Activated T-cell treated with anti-CD3 and anti-CD28 coated beads, Interleukin-2, amount 50 U/mL, for 72 hours (primary cell): ENCODE results near the gene TMEM119. TPM values are rescaled to one million over a fixed set of nuclear protein-coding genes. Genes with fewer than 3 reads are reported as not detected.
"Not testable (repeated sequence)": the region's sequence is repeated elsewhere in the genome, so short reads cannot be mapped to it uniquely, and the experiment has no call there.

Experiments
- ATAC-seq, 2 donors: fragments of 150-1000 bp; cut with Tn5 transposase; replicated peaks in 1 of 2; 2 replicates each; pipeline ENCODE4 v1.10.0; 2021; ENCODE audit warnings: moderate library complexity in 2 of 2, mild to moderate bottlenecking in 1 of 2
- DNase-seq, 2 donors: peaks; one replicate each; pipeline ENCODE4 v3.0.0; 2021 to 2022; ENCODE audit warnings: mixed read lengths in 1 of 2
- H3K27ac Mint-ChIP-seq: one replicate; pipeline ENCODE4 v1.8.0; 2022; ENCODE audit warnings: mild to moderate bottlenecking, moderate library complexity, mixed read lengths
- H3K27me3 Mint-ChIP-seq: one replicate; pipeline ENCODE4 v1.8.0; 2022; ENCODE audit warnings: low read depth, mixed read lengths
- H3K36me3 Mint-ChIP-seq, 2 donors: one replicate each; pipeline ENCODE4 v1.8.0; 2022; ENCODE audit warnings: mixed read lengths in 2 of 2, mild to moderate bottlenecking in 1 of 2; ENCODE audit not compliant: insufficient read depth in 2 of 2
- H3K4me1 Mint-ChIP-seq: one replicate; pipeline ENCODE4 v1.8.0; 2022; ENCODE audit warnings: low read depth, mixed read lengths
- H3K4me3 Mint-ChIP-seq, 2 donors: one replicate each; pipeline ENCODE4 v1.8.0; 2022; ENCODE audit warnings: mild to moderate bottlenecking in 2 of 2, mixed read lengths in 2 of 2, moderate library complexity in 2 of 2
- H3K9me3 Mint-ChIP-seq, 2 donors: one replicate each; pipeline ENCODE4 v1.8.0; 2022; ENCODE audit warnings: mixed read lengths in 2 of 2
- total RNA-seq, 2 donors: library from RNA; stranded (reverse); gene quantifications; one replicate each; pipeline ENCODE4 v1.2.3, GENCODE V29; 2022

TMEM119 gene
- total RNA-seq, 2 donors from 2014 or later: 0.65 to 0.74 TPM

- Mint-ChIP-seq H3K9me3 (no peaks in the 10 kb centered on the region), H3K27ac (no peak overlapping the region), H3K36me3 (no peaks in the 10 kb centered on the region), H3K4me3 (no peak overlapping the region), H3K27me3 (no peaks in the 10 kb centered on the region), H3K4me1 (no peaks in the 10 kb centered on the region)
- ATAC-seq (no peak), DNase-seq (no peak)
Measured at GRCh38 chr12:108599948-108600701, 2.2 kb upstream of the TMEM119 start.

- Mint-ChIP-seq H3K27ac (no peak overlapping the region), H3K4me3 (no peak overlapping the region), H3K9me3 (no peaks in the 10 kb centered on the region), H3K4me1 (no peaks in the 10 kb centered on the region), H3K27me3 (no peaks in the 10 kb centered on the region), H3K36me3 (no peaks in the 10 kb centered on the region)
- ATAC-seq (no peak), DNase-seq (no peak)
Measured at GRCh38 chr12:108599541-108599940, 1.7 kb upstream of the TMEM119 start.

- no peak overlapping the region for H3K27ac Mint-ChIP-seq
- no peaks in the 10 kb centered on the region for H3K4me1 Mint-ChIP-seq
- no peak overlapping the region for H3K4me3 Mint-ChIP-seq
- H3K36me3 Mint-ChIP-seq: no peaks in the 10 kb centered on the region
- DNase-seq: no peak
- ATAC-seq: no peak
- H3K9me3 Mint-ChIP-seq: no peaks in the 10 kb centered on the region
- no peaks in the 10 kb centered on the region for H3K27me3 Mint-ChIP-seq
Measured at GRCh38 chr12:108598553-108599250, 818 bp upstream of the TMEM119 start.

- H3K9me3 Mint-ChIP-seq: no peaks in the 10 kb centered on the region
- H3K27me3 Mint-ChIP-seq: no peaks in the 10 kb centered on the region
- H3K27ac Mint-ChIP-seq: no peak overlapping the region
- DNase-seq: no peak
- H3K4me1 Mint-ChIP-seq: no peaks in the 10 kb centered on the region
- no peak for ATAC-seq
- H3K4me3 Mint-ChIP-seq: no peak overlapping the region
- no peaks in the 10 kb centered on the region for H3K36me3 Mint-ChIP-seq
Measured at GRCh38 chr12:108596854-108597558, 878 bp downstream of the TMEM119 start.

- ATAC-seq (no peak), DNase-seq (no peak)
- Mint-ChIP-seq H3K36me3 (no peaks in the 10 kb centered on the region), H3K27ac (no peak overlapping the region), H3K9me3 (no peaks in the 10 kb centered on the region), H3K4me3 (no peak overlapping the region), H3K4me1 (no peaks in the 10 kb centered on the region), H3K27me3 (no peaks in the 10 kb centered on the region)
Measured at GRCh38 chr12:108595711-108596647, 1.9 kb downstream of the TMEM119 start.

- DNase-seq: no peak
- Mint-ChIP-seq H3K9me3 (no peaks in the 10 kb centered on the region), H3K27me3 (no peaks in the 10 kb centered on the region), H3K4me3 (no peak overlapping the region), H3K27ac (no peak overlapping the region), H3K36me3 (no peaks in the 10 kb centered on the region), H3K4me1 (no peaks in the 10 kb centered on the region)
- no peak for ATAC-seq
Measured at GRCh38 chr12:108594960-108595710, 2.7 kb downstream of the TMEM119 start.

GRCh38 chr12:108594323-108594903 is 3.5 kb downstream of the TMEM119 start:
- Mint-ChIP-seq H3K4me1 (no peaks in the 10 kb centered on the region), H3K27ac (no peak overlapping the region), H3K36me3 (no peaks in the 10 kb centered on the region), H3K4me3 (no peak overlapping the region), H3K27me3 (no peaks in the 10 kb centered on the region), H3K9me3 (no peaks in the 10 kb centered on the region)
- ATAC-seq (no peak), DNase-seq (no peak)

- no peaks in the 10 kb centered on the region for H3K36me3 Mint-ChIP-seq
- no peak for DNase-seq
- ATAC-seq: no peak
- no peaks in the 10 kb centered on the region for H3K4me1 Mint-ChIP-seq
- H3K9me3 Mint-ChIP-seq: no peaks in the 10 kb centered on the region
- no peaks in the 10 kb centered on the region for H3K27me3 Mint-ChIP-seq
- H3K27ac Mint-ChIP-seq: no peak overlapping the region
- no peak overlapping the region for H3K4me3 Mint-ChIP-seq
Measured at GRCh38 chr12:108592033-108592909, 5.6 kb downstream of the TMEM119 start.

GRCh38 chr12:108591267-108591980 is 6.5 kb downstream of the TMEM119 start:
- H3K27me3 Mint-ChIP-seq: no peaks in the 10 kb centered on the region
- no peaks in the 10 kb centered on the region for H3K9me3 Mint-ChIP-seq
- H3K4me1 Mint-ChIP-seq: no peaks in the 10 kb centered on the region
- DNase-seq (no peak), ATAC-seq (no peak)
- no peak overlapping the region for H3K4me3 Mint-ChIP-seq
- H3K27ac Mint-ChIP-seq: no peak overlapping the region
- no peaks in the 10 kb centered on the region for H3K36me3 Mint-ChIP-seq

GRCh38 chr12:108590463-108590862 is 7.4 kb downstream of the TMEM119 start:
- not testable (repeated sequence) for H3K36me3 Mint-ChIP-seq, DNase-seq, ATAC-seq, H3K27ac Mint-ChIP-seq, H3K4me3 Mint-ChIP-seq, H3K4me1 Mint-ChIP-seq, H3K27me3 Mint-ChIP-seq, H3K9me3 Mint-ChIP-seq

GRCh38 chr12:108589840-108590229 is 8.0 kb downstream of the TMEM119 start:
- no peaks in the 10 kb centered on the region for H3K36me3 Mint-ChIP-seq
- no peak overlapping the region for H3K27ac Mint-ChIP-seq
- H3K4me1 Mint-ChIP-seq: no peaks in the 10 kb centered on the region
- H3K4me3 Mint-ChIP-seq: no peak overlapping the region
- no peak for DNase-seq
- no peaks in the 10 kb centered on the region for H3K9me3 Mint-ChIP-seq
- peaks cover 1% of the 10 kb centered on the region for H3K27me3 Mint-ChIP-seq
- ATAC-seq: no peak
